Fibroblast of peridontal ligament (primary cell): ENCODE measurements around the gene TRAPPC4.
"Not testable (repeated sequence)": the region's sequence is repeated elsewhere in the genome, so short reads cannot be mapped to it uniquely, and the experiment has no call there.

Experiments
- DNase-seq: peaks from one replicate; pipeline ENCODE4 v3.0.0-alpha.2; 2010; ENCODE audit errors: extremely low read depth

TRAPPC4 gene

DNA sequence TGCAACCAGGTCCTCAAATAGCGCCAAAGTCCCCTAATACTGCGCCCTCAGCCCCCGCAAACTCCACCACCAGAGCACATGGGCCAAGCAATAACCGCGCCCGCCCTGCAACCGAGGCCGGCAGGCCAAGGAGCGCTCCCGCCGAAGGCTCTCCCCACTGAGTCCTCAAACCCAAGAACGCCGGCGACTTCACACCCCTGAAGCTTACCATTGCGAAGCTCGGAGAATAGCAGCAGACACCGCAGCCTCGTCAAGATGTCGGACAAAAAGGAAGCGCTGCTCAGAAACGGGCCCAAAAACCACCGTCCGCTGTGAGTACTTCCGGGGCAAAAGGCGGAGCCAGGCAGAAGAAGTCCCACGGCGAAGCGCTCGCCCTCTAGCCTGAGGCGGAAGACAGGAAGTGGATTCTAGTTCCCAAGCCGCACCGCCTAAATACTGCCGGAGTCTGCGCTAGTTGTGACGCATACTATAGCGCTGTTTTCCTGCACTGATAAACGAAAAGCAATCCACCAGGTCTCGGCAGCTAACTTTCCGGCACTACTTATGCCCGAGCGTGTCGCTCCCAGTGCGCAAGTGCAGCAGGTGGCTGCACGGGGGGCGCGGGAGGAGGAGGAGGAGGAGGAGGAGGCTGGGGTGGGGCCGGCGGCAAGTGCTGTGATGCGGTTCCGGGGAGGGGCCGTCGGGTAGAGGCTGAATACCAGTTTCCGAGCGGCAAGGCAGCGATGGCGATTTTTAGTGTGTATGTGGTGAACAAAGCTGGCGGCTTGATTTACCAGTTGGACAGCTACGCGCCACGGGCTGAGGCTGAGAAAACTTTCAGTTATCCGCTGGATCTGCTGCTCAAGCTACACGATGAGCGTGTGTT, at the start of gene TRAPPC4, which contains the start of gene RPS25:
Gene TRAPPC4 (plus strand): TSS at position 693 of the 865 bp plus-strand sequence. CDS start 30 bp downstream, at position 723.
Gene RPS25 (minus strand): TSS at position 270 of the 865 bp plus-strand sequence. CDS start 59 bp downstream, at position 211.
- peak; percentile 94 for DNase-seq

DNA sequence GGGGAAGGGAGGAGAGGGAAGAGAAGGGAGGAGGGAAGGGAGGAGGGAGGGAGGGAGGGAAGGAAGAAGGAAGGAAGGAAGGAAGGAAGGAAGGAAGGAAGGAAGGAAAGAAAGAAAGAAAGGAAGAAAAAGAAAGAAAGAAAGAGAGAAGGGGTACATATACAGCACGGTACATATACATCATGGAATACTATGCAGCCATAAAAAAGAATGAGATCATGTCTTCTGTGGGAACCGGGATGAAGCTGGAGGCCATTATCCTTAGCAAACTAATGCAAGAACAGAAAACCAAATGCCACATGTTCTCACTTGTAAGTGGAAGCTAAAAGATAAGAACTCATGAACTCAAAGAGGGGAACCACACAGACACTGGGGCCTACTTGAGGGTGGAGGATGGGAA, 49.1 kb upstream of the TRAPPC4 start:
- DNase-seq = not testable (repeated sequence)

GRCh38 chr11:118971646-118972045, 46.9 kb upstream of the TRAPPC4 start, which contains the start of gene FOXR1:
Gene FOXR1 (plus strand): TSS chr11:118971761. CDS start chr11:118971932, 171 bp downstream.
- DNase-seq = no peak

DNA sequence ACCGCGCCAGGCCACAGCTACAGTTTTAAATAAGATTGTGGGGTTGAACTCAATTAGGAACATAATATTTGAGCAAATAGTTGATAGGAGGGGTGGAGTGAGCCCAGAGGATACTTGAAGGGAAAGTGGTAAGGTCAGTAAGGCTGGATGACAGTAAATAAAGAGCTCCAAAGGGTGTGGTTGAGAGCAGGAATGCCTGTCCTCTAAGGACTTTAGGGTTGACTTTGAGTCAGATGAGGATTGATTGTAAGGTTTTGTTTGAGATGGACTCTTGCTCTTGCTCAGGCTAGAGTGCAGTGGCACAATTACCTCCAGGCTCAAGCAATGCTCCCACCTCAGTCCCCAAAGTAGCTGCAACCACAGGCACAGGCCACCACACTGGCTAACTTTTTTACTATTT, 44.6 kb upstream of the TRAPPC4 start:
- DNase-seq = no peak

DNA sequence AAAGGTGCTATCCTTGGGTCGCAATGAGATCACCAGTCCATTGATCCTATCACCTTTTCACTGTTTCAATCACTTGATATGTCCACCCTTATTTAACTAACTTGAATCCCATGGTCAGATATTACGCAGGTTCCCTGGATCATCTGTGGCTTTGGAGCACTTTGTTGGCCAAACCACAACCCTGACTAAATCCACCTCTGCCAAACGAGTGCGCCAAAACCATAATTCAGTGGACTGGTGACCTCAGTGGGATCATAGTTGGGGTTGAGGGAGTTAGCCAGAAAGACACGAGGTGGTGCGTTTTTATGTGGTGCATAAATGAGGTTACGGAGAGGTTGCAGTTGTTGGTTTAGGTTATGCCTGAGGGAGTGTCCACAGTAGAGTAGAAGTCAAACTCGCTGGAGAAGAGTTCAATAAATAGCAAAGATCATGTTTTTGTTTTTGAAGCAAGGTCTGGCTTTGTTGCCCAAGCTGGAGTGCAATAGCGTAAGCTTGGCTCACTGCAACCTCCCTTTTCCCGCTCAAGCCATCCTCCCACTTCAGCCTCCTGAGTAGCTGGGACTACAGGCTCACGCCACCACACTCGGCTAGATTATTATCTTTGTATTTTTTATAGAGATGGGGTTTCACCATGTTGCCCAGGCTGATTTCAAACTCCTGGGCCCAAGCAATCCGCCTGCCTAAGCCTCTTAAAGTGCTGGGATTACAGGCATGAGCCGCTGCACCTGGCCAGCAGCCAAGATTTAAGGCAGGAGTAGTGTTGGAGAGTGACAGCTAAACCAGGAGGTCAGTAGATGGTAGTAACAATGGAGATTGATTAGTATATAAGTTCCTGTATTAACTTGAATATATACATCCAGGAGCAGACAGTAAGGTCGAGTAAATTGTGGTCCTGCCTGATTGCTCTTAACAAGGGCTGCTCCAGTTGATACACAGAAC, 42.5 kb upstream of the TRAPPC4 start:
- peak; percentile 23 for DNase-seq

DNA sequence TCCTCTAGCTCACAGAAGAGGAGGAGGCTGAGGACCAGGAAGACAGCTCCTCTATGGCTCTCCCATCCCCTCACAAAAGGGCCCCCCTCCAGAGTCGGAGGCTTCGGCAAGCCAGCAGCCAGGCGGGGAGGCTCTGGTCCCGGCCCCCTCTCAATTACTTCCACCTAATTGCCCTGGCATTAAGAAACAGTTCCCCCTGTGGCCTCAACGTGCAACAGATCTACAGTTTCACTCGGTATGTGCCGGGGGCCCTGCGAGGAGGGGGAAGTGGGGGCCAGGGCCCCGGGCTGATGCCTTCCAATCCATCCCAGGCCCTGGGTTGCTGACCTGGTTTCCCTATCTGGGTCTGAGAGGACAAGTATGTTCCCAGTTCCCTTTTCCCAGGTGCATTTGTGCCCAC, 39.1 kb upstream of the TRAPPC4 start:
- no peak for DNase-seq

- DNase-seq = no peak
Measured at GRCh38 chr11:118980191-118980881, 38.2 kb upstream of the TRAPPC4 start.

DNA sequence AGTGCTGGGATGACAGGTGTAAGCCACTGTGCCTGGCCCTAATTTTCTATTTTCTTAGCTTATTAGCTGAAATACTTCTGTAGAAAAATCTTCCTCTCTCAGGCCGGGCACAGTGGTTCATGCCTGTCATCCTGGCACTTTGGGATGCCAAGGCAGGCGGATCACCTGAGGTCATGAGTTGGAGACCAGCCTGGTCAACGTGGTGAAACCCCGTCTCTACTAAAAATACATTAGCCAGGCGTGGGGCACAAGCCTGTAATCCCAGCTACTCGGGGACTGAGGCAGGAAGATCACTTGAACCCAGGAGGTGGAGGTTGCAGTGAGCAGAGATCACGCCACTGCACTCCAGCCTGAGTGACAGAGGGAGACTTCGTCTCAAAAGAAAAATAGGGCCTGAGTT, 34.2 kb upstream of the TRAPPC4 start:
- not testable (repeated sequence) for DNase-seq

- no peak for DNase-seq
Measured at GRCh38 chr11:118984825-118985224, 33.7 kb upstream of the TRAPPC4 start.

DNA sequence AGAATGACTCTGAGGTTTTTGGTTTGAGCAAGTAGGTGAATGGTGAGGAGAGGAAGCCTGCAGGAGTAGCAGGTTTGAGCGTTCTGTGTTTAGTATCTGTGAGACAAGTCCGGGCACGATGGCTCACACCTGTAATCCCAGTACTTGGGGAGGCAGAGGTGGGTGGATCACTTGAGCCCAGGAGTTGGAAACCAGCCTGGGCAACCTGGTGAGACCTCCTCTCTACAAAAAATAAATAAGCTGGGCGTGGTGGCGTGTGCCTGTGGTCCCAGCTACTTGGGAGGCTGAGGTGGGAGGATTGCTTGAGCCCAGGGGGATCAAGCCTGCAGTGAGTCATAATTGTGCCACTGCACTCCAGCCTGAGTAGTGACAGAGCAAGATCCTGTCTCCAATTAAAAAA, 30.3 kb upstream of the TRAPPC4 start:
- DNase-seq = no peak

- not testable (repeated sequence) for DNase-seq
Measured at GRCh38 chr11:118991486-118992038, 27.0 kb upstream of the TRAPPC4 start.

DNA sequence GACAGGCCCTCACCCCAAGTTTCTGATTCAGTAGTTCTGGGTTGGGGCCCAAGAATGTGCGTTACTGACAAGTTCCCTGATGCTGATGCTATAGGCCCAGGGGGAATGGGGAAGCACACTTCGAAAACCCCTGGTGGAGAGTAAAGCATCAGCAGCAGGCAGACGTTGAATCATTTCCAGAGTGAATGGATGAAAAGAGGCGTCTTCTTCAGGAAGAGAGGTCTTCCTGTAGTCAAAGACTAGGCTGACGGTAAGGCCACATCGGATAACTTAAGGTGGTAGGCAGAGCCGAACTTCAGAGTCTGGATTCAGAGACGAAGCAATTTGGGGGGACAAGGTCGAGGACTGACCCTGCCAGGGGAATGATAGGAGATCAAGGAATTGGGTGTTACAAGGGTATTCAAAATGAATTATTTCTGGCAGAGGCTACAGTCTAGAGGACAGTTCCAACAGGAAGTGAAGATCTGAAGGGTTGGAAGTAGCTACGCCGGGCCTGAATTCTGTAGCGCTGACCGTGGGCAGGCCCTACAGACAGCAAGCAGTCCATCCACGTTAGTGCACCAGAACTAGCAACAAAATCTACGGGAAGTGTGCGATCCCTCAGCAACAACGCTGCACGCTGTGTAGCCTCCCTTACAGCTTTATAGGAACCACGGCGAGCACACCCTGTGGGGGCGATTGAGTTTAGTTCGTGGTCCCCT, 21.5 kb upstream of the TRAPPC4 start:
- DNase-seq = peak; percentile 45

GRCh38 chr11:118997627-118998387, 20.8 kb upstream of the TRAPPC4 start, which contains the start of gene CENATAC:
Gene CENATAC (plus strand): TSS chr11:118998138. CDS start chr11:118998198, 60 bp downstream.
- DNase-seq = peak; percentile 81

GRCh38 chr11:118998388-118998717, 20.2 kb upstream of the TRAPPC4 start:
- no peak for DNase-seq

GRCh38 chr11:118998822-118999221, 19.7 kb upstream of the TRAPPC4 start:
- DNase-seq = peak; percentile 45

GRCh38 chr11:119000906-119001305, 17.7 kb upstream of the TRAPPC4 start:
- no peak for DNase-seq

DNA sequence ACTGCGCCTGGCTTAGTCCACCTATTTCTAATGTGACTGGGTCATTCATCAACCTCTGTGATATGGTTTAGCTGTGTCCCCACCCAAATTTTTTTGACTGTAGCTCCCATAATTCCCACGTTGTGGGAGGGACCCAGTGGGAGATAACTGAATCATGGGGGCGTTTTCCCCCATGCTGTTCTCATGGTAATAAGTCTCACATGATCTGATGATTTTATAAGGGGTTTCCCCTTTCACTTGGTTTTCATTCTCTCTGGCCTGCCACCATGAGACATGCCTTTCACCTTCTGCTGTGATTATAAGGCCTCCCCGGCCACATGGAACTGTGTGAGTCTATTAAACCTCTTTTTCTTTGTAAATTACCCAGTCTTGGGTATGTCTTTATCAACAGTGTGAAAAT, 11.9 kb upstream of the TRAPPC4 start:
- DNase-seq = no peak

DNA sequence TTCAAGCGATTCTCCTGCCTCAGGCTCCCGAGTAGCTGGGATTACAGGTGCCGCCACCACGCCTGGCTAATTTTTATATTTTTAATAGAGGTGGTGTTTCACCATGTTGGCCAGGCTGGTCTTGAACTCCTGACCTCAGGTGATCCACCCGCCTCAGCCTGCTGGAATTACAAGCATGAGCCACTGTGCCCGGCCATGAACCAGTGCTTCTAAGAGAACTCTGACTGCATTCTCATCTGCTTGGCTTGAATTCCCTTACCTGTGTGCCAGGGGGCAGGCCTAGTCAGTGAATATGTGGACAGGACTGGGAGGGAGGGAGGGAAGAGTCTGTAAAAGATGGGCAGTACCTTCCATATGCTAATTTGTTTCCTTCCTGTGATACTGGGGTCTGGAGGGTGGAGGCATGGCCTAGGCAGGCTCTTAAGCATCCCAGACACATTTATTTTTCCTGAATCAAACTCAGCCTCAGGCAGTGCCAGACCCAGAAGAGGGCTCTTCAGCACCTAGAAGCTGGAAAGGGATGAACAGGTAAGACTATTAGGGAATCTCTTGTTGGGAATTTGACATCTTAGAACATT, 7.0 kb upstream of the TRAPPC4 start:
- no peak for DNase-seq

DNA sequence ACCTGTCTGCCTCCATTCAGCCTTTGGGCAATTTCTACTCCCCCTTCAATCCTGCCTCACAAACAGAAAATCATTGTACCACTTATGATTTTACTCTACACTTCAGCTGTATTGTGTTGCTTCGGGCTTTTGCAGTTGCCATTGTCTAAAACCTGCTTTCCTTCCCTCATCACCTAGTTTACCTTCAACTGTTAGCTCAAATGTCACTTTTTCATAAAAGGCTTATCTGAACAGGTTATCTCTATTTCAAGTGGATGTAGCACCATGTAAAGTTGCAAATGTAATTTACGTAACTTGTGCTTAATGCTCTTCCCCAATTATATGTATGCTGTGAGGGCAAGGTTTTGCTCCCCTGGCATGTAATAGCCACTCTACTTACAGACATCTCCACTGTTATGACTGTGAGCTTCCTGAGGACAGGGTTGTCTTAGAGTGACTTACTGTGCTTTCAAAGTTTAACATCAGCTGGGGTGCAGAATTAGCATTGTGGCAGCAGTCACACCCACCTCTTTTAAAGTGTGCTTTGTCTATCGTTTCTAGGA, 5.9 kb upstream of the TRAPPC4 start:
- DNase-seq = no peak
